H9 (cell line): ENCODE measurements around the gene NSUN6. TPM values are rescaled to one million over a fixed set of nuclear protein-coding genes. Genes with fewer than 3 reads are reported as not detected.

Experiments used
- DNase-seq: peaks from one replicate; pipeline ENCODE4 v3.0.0-alpha.2; 2017
- H2AFZ ChIP-seq: one replicate; pipeline ENCODE4 v1.6.1; 2013; ENCODE audit warnings: mild to moderate bottlenecking, low read length, control low read depth, moderate library complexity
- H2AK5ac ChIP-seq: 2 replicates; pipeline ENCODE4 v1.6.1; 2013; ENCODE audit warnings: low read length, control low read depth, mixed read lengths; ENCODE audit not compliant: insufficient read length
- H2BK120ac ChIP-seq: one replicate; pipeline ENCODE4 v1.6.1; 2013; ENCODE audit warnings: low read depth, mild to moderate bottlenecking, low read length, control low read depth, inconsistent platforms; ENCODE audit not compliant: poor library complexity, severe bottlenecking
- H2BK12ac ChIP-seq: 2 replicates; pipeline ENCODE4 v1.6.1; 2013; ENCODE audit warnings: low read length, control low read depth, mixed read lengths, low read depth; ENCODE audit not compliant: insufficient read length
- H2BK15ac ChIP-seq: 2 replicates; pipeline ENCODE4 v1.6.1; 2013; ENCODE audit warnings: low read depth, low read length, control low read depth
- H2BK20ac ChIP-seq: one replicate; pipeline ENCODE4 v1.6.1; 2013; ENCODE audit warnings: low read depth, mild to moderate bottlenecking, low read length, control low read depth, inconsistent platforms; ENCODE audit not compliant: poor library complexity, severe bottlenecking
- H2BK5ac ChIP-seq: 2 replicates; pipeline ENCODE4 v1.6.1; 2013; ENCODE audit warnings: low read length, control low read depth, mixed read lengths; ENCODE audit not compliant: insufficient read length
- H3K14ac ChIP-seq: 2 replicates; pipeline ENCODE4 v1.6.1; 2013; ENCODE audit warnings: low read length, control low read depth; ENCODE audit not compliant: insufficient read depth
- H3K18ac ChIP-seq: 2 replicates; pipeline ENCODE4 v1.6.1; 2013; ENCODE audit warnings: low read depth, mild to moderate bottlenecking, mixed read lengths, low read length, control low read depth; ENCODE audit not compliant: insufficient read length
- H3K23ac ChIP-seq: 2 replicates; pipeline ENCODE4 v1.6.1; 2013; ENCODE audit warnings: low read length, control low read depth, mixed read lengths, low read depth; ENCODE audit not compliant: insufficient read length
- H3K23me2 ChIP-seq: 2 replicates; pipeline ENCODE4 v1.6.1; 2013; ENCODE audit warnings: low read depth, mild to moderate bottlenecking, mixed read lengths, low read length, control low read depth; ENCODE audit not compliant: insufficient read length, poor library complexity, severe bottlenecking
- H3K27ac ChIP-seq: 2 replicates; pipeline ENCODE4 v1.5.1; 2013; ENCODE audit warnings: low read length, control low read depth, mixed read lengths, low read depth; ENCODE audit not compliant: insufficient read length
- H3K27me3 ChIP-seq: 2 replicates; pipeline ENCODE4 v1.6.1; 2013; ENCODE audit warnings: low read length, control low read depth, inconsistent platforms; ENCODE audit not compliant: insufficient read depth
- H3K4ac ChIP-seq: 2 replicates; pipeline ENCODE4 v1.6.1; 2013; ENCODE audit warnings: low read depth, mild to moderate bottlenecking, control low read depth, inconsistent platforms, low read length, moderate library complexity
- H3K4me1 ChIP-seq: 2 replicates; pipeline ENCODE4 v1.6.1; 2013; ENCODE audit warnings: low read length, control low read depth, inconsistent platforms; ENCODE audit not compliant: insufficient read depth
- H3K4me2 ChIP-seq: 2 replicates; pipeline ENCODE4 v1.6.1; 2013; ENCODE audit warnings: low read length, control low read depth, mixed read lengths; ENCODE audit not compliant: insufficient read length, insufficient read depth
- H3K56ac ChIP-seq: 2 replicates; pipeline ENCODE4 v1.6.1; 2013; ENCODE audit warnings: low read depth, mild to moderate bottlenecking, mixed read lengths, low read length, control low read depth; ENCODE audit not compliant: insufficient read length
- H3K79me1 ChIP-seq: 2 replicates; pipeline ENCODE4 v1.6.1; 2013; ENCODE audit warnings: low read depth, mild to moderate bottlenecking, moderate library complexity, low read length, control low read depth, inconsistent platforms; ENCODE audit not compliant: insufficient read depth, poor library complexity, severe bottlenecking
- H3K79me2 ChIP-seq: 2 replicates; pipeline ENCODE4 v1.6.1; 2013; ENCODE audit warnings: low read length, control low read depth, inconsistent platforms; ENCODE audit not compliant: insufficient read depth
- H3K9ac ChIP-seq: 2 replicates; pipeline ENCODE4 v1.6.1; 2013; ENCODE audit warnings: low read length, control low read depth, mixed read lengths; ENCODE audit not compliant: insufficient read length; ENCODE audit errors: extremely low read depth
- H3K9me3 ChIP-seq: one replicate; pipeline ENCODE4 v1.6.1; 2013; ENCODE audit warnings: low read depth, low read length, inconsistent platforms; ENCODE audit not compliant: control insufficient read depth
- H3T11ph ChIP-seq: one replicate; pipeline ENCODE4 v1.6.1; 2013; ENCODE audit warnings: mild to moderate bottlenecking, low read length, control low read depth, inconsistent platforms
- H4K20me1 ChIP-seq: one replicate; pipeline ENCODE4 v1.6.1; 2013; ENCODE audit not compliant: control insufficient read depth, insufficient read length, insufficient read depth
- H4K5ac ChIP-seq: 2 replicates; pipeline ENCODE4 v1.6.1; 2013; ENCODE audit warnings: low read depth, mild to moderate bottlenecking, mixed read lengths, low read length, control low read depth; ENCODE audit not compliant: insufficient read length
- H4K8ac ChIP-seq: replicated peaks from 2 replicates; pipeline ENCODE4 v1.6.1; 2013; ENCODE audit warnings: low read length, control low read depth, mixed read lengths, low read depth; ENCODE audit not compliant: insufficient read length
- H4K91ac ChIP-seq: 2 replicates; pipeline ENCODE4 v1.6.1; 2013; ENCODE audit warnings: low read depth, mild to moderate bottlenecking, moderate library complexity, mixed read lengths, low read length, control low read depth; ENCODE audit not compliant: insufficient read length
- H3K27ac Mint-ChIP-seq, 3 experiments: 2 replicates in 2 of 3; 3 replicates in 1 of 3; pipeline ENCODE4 v1.8.0; 2020 to 2021; ENCODE audit warnings: mixed read lengths in 3 of 3, mild to moderate bottlenecking in 1 of 3, moderate library complexity in 1 of 3
- H3K27me3 Mint-ChIP-seq: 2 replicates; pipeline ENCODE4 v1.8.0; 2021; ENCODE audit warnings: low read depth, mild to moderate bottlenecking, moderate library complexity, mixed read lengths
- H3K36me3 Mint-ChIP-seq, 3 experiments: 2 replicates in 2 of 3; 3 replicates in 1 of 3; pipeline ENCODE4 v1.8.0; 2020 to 2021; ENCODE audit warnings: low read depth in 3 of 3, mixed read lengths in 3 of 3; ENCODE audit not compliant: insufficient read depth in 1 of 3
- H3K4me1 Mint-ChIP-seq, 2 experiments: 2 replicates each; pipeline ENCODE4 v1.8.0; 2020; ENCODE audit warnings: mixed read lengths in 2 of 2
- H3K4me3 Mint-ChIP-seq, 2 experiments: 2 replicates in 1 of 2; 3 replicates in 1 of 2; pipeline ENCODE4 v1.8.0; 2020 to 2021; ENCODE audit warnings: mild to moderate bottlenecking in 2 of 2, mixed read lengths in 2 of 2, moderate library complexity in 1 of 2
- H3K9me3 Mint-ChIP-seq, 2 experiments: 2 replicates in 1 of 2; 3 replicates in 1 of 2; pipeline ENCODE4 v1.8.0; 2020; ENCODE audit warnings: mild to moderate bottlenecking in 2 of 2, mixed read lengths in 2 of 2, moderate library complexity in 1 of 2
- CTCF ChIP-seq: fragments of 200-600 bp; sonication (generic); conservative IDR thresholded peaks from 3 replicates; pipeline ENCODE4 v1.8.0; 2021; ENCODE audit warnings: antibody characterized with exemption, mild to moderate bottlenecking
- WGBS: extraction: QIAGEN DNeasy Blood & Tissue Kit; methylation state at CpG from one replicate; pipeline ENCODE4 v1.1.7; 2013; ENCODE audit warnings: missing lambda C conversion rate, low lambda C conversion rate, mixed read lengths; ENCODE audit not compliant: insufficient read length; ENCODE audit errors: extremely low coverage; 5-methylcytosine and 5-hydroxymethylcytosine counted together
- total RNA-seq: library from RNA; stranded (reverse); gene quantifications from 2 replicates; pipeline ENCODE4 v1.2.1, GENCODE V29; 2021

NSUN6 gene
- total RNA-seq, 1 experiment from 2014 or later: 11.9 TPM

GRCh38 chr10:18607503-18608378, 43.6 kb downstream of the NSUN6 start:
- Histone ChIP-seq H3K4ac (no peak overlapping the region), H4K8ac (no peak overlapping the region), H2AK5ac (no peak overlapping the region), H2BK120ac (no peak overlapping the region), H3K14ac (no peak overlapping the region), H3K23me2 (no peaks in the 10 kb centered on the region), H3K27ac (no peak overlapping the region), H4K5ac (no peak overlapping the region), H3K4me1 (no peaks in the 10 kb centered on the region; the same call in 1 of the 2 replicates), H2BK12ac (no peak overlapping the region), H3K56ac (no peak overlapping the region), H3K79me2 (no peaks in the 10 kb centered on the region), H4K91ac (no peak overlapping the region), H3T11ph (no peak overlapping the region), H3K9me3 (no peaks in the 10 kb centered on the region), H3K27me3 (no peaks in the 10 kb centered on the region), H3K4me2 (no peak overlapping the region), H4K20me1 (no peaks in the 10 kb centered on the region), H3K79me1 (no peaks in the 10 kb centered on the region), H2BK20ac (no peak overlapping the region), H3K9ac (no peak overlapping the region), H2BK15ac (no peak overlapping the region), H3K18ac (no peak overlapping the region), H2AFZ (no peak overlapping the region), H2BK5ac (no peak overlapping the region), H3K23ac (no peak overlapping the region)
- H3K36me3 Mint-ChIP-seq: peaks cover 2 to 40% (median 16%) of the 10 kb centered on the region in 3 experiments; a peak in 6 of 7 replicates
- no peaks in the 10 kb centered on the region for H3K9me3 Mint-ChIP-seq
- H3K4me3 Mint-ChIP-seq: no peak overlapping the region
- no peak overlapping the region for H3K27ac Mint-ChIP-seq
- no peak for TF ChIP-seq CTCF
- peaks cover 0 to 5% of the 10 kb centered on the region in 2 experiments; a peak in 2 of 4 replicates for H3K4me1 Mint-ChIP-seq
- H3K27me3 Mint-ChIP-seq: no peaks in the 10 kb centered on the region
- WGBS: no CpG with 5 or more reads among the region's 1 CpG
- DNase-seq: no peak
